SK-N-SH (cell line): ENCODE data around the gene NEURL1.

ENCODE experiments used
- EZH2phosphoT487 ChIP-seq: fragments of 200-600 bp; sonication (generic); IDR thresholded peaks from 2 replicates; pipeline ENCODE4 v1.6.1; 2017; ENCODE audit warnings: low read depth, mixed run types, mild to moderate bottlenecking, antibody characterized with exemption, moderate library complexity, borderline replicate concordance
- FOXM1 ChIP-seq: IDR thresholded peaks from 2 replicates; pipeline ENCODE4 v1.4.0; 2012; ENCODE audit warnings: low read depth, mild to moderate bottlenecking
- GABPA ChIP-seq: IDR thresholded peaks from 2 replicates; pipeline ENCODE4 v1.4.0; 2012; ENCODE audit warnings: low read depth, mild to moderate bottlenecking
- MXI1 ChIP-seq: IDR thresholded peaks from 2 replicates; pipeline ENCODE4 v1.6.1; 2012; ENCODE audit warnings: mild to moderate bottlenecking, low read depth, low read length, improper control_type of control experiment
- POLR2AphosphoS5 ChIP-seq: IDR thresholded peaks from 2 replicates; pipeline ENCODE4 v1.6.1; 2012; ENCODE audit warnings: low read depth, low read length
- RAD21 ChIP-seq: IDR thresholded peaks from 2 replicates; pipeline ENCODE4 v1.6.1; 2012; ENCODE audit warnings: mild to moderate bottlenecking, low read length
- RXRA ChIP-seq: IDR thresholded peaks from 2 replicates; pipeline ENCODE4 v1.4.0; 2012; ENCODE audit warnings: low read depth, mild to moderate bottlenecking, borderline replicate concordance
- SIN3A ChIP-seq: IDR thresholded peaks from 2 replicates; pipeline ENCODE4 v1.6.1; 2012; ENCODE audit warnings: low read depth, mild to moderate bottlenecking, low read length, moderate library complexity, borderline replicate concordance
- SMC3 ChIP-seq: IDR thresholded peaks from 2 replicates; pipeline ENCODE4 v1.6.1; 2012; ENCODE audit warnings: low read depth, low read length, improper control_type of control experiment
- YY1 ChIP-seq: IDR thresholded peaks from 2 replicates; pipeline ENCODE4 v1.4.0; 2012; ENCODE audit warnings: low read depth, mild to moderate bottlenecking
- TF ChIP-seq, protein P1 (sequence below): fragments of 200-600 bp; sonication (generic); IDR thresholded peaks from 2 replicates; pipeline ENCODE4 v1.6.1; 2017; ENCODE audit warnings: antibody characterized with exemption, mild to moderate bottlenecking, moderate library complexity
- TF ChIP-seq, protein P2 (sequence below): IDR thresholded peaks from 2 replicates; pipeline ENCODE4; 2012

DNA sequence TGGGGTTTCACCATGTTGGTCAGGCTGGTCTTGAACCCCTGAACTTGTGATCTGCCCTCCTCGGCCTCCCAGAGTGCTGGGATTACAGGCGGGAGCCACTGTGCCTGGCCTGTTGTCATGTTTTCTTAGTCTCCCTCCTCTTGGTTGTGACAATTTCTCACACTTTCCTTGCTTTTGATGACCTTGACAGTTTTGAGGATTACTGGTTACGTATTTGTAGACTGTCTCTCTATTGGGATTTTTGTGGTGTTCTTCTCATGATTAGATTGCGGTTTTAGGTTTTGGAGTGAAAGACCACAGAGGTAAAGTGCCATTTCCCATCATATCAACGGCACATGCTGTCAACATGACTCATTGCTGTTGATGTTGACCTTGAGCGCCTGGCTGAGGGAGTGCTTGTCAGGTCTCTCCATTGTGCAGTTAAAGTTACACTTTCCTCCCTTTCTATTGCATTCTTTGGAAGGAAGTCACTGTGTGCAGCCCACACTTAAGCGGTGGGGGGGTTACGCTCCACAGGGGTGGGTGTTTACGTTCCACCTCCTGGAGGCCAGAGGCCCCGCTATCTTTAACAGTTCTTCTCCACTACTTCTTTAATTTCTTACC, 10.8 kb downstream of the NEURL1 start:
- TF ChIP-seq FOXM1: no peak
- no peak for TF ChIP-seq EZH2phosphoT487
- TF ChIP-seq, protein P1, sequence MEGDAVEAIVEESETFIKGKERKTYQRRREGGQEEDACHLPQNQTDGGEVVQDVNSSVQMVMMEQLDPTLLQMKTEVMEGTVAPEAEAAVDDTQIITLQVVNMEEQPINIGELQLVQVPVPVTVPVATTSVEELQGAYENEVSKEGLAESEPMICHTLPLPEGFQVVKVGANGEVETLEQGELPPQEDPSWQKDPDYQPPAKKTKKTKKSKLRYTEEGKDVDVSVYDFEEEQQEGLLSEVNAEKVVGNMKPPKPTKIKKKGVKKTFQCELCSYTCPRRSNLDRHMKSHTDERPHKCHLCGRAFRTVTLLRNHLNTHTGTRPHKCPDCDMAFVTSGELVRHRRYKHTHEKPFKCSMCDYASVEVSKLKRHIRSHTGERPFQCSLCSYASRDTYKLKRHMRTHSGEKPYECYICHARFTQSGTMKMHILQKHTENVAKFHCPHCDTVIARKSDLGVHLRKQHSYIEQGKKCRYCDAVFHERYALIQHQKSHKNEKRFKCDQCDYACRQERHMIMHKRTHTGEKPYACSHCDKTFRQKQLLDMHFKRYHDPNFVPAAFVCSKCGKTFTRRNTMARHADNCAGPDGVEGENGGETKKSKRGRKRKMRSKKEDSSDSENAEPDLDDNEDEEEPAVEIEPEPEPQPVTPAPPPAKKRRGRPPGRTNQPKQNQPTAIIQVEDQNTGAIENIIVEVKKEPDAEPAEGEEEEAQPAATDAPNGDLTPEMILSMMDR: no peak
- TF ChIP-seq YY1: no peak
- 0 out of 2 replicates have a peak, but pooled peaks have one; percentile 50 for TF ChIP-seq SIN3A
- TF ChIP-seq POLR2AphosphoS5: peak; percentile 75; the same call in 1 of the 2 replicates
- TF ChIP-seq GABPA: no peak
- no peak for TF ChIP-seq SMC3
- TF ChIP-seq, protein P2, sequence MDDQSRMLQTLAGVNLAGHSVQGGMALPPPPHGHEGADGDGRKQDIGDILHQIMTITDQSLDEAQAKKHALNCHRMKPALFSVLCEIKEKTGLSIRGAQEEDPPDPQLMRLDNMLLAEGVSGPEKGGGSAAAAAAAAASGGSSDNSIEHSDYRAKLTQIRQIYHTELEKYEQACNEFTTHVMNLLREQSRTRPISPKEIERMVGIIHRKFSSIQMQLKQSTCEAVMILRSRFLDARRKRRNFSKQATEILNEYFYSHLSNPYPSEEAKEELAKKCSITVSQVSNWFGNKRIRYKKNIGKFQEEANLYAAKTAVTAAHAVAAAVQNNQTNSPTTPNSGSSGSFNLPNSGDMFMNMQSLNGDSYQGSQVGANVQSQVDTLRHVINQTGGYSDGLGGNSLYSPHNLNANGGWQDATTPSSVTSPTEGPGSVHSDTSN: peak; percentile 94
- TF ChIP-seq RAD21: no peak
- TF ChIP-seq RXRA: peak; percentile 62; the same call in 1 of the 2 replicates
- no peak for TF ChIP-seq MXI1
